Activated CD4-positive, CD25-positive, alpha-beta regulatory T cell treated with anti-CD3 and anti-CD28 coated beads, Interleukin-2, amount 50 U/mL, for 24 hours (primary cell): ENCODE measurements around the gene PNMA8C.

Experiments
- ATAC-seq, 2 donors: fragments of 150-1000 bp; cut with Tn5 transposase; one replicate each; pipeline ENCODE4 v1.10.0; 2021; ENCODE audit warnings: mild to moderate bottlenecking in 1 of 2, moderate library complexity in 1 of 2

The PNMA8C gene

GRCh38 chr19:46428239-46429135 lies at the start of gene PNMA8C:
Gene PNMA8C, minus strand, starts transcription at chr19:46428936. Its CDS starts 577 bp downstream, at chr19:46428359.
- peak in 1 of 2 donors; percentile 38 for ATAC-seq

GRCh38 chr19:46475986-46476385 lies 47.2 kb upstream of the PNMA8C start:
- ATAC-seq, result no peak

GRCh38 chr19:46474211-46474610 lies 45.5 kb upstream of the PNMA8C start:
- no peak for ATAC-seq

- ATAC-seq, result no peak
Measured at GRCh38 chr19:46472592-46472991, 43.9 kb upstream of the PNMA8C start.

GRCh38 chr19:46471811-46472543 lies 43.2 kb upstream of the PNMA8C start:
- no peak for ATAC-seq

- ATAC-seq, result no peak
Measured at GRCh38 chr19:46471116-46471733, 42.5 kb upstream of the PNMA8C start, which contains the start of gene PNMA8A. Gene PNMA8A, minus strand, starts transcription at chr19:46471563. Its CDS starts 528 bp downstream, at chr19:46471035.

GRCh38 chr19:46470376-46470775 lies 41.6 kb upstream of the PNMA8C start:
- no peak for ATAC-seq

- ATAC-seq, result no peak
Measured at GRCh38 chr19:46469541-46470185, 40.9 kb upstream of the PNMA8C start.

GRCh38 chr19:46466536-46467196 lies 37.9 kb upstream of the PNMA8C start:
- ATAC-seq, result peak; percentile 65 to 79

GRCh38 chr19:46463516-46463915 lies 34.8 kb upstream of the PNMA8C start:
- ATAC-seq, result no peak

GRCh38 chr19:46461537-46461936 lies 32.8 kb upstream of the PNMA8C start:
- ATAC-seq, result no peak

- ATAC-seq, result no peak
Measured at GRCh38 chr19:46460981-46461380, 32.2 kb upstream of the PNMA8C start.

GRCh38 chr19:46460055-46460454 lies 31.3 kb upstream of the PNMA8C start:
- no peak for ATAC-seq

GRCh38 chr19:46456930-46457329 lies 28.2 kb upstream of the PNMA8C start:
- no peak for ATAC-seq

GRCh38 chr19:46454244-46454643 lies 25.5 kb upstream of the PNMA8C start:
- ATAC-seq, result no peak

- ATAC-seq, result no peak
Measured at GRCh38 chr19:46453661-46454060, 24.9 kb upstream of the PNMA8C start.

GRCh38 chr19:46452186-46452585 lies 23.4 kb upstream of the PNMA8C start:
- ATAC-seq, result no peak

GRCh38 chr19:46451352-46451751 lies 22.6 kb upstream of the PNMA8C start:
- ATAC-seq, result no peak

- no peak for ATAC-seq
Measured at GRCh38 chr19:46450737-46451136, 22.0 kb upstream of the PNMA8C start.

GRCh38 chr19:46449228-46449627 lies 20.5 kb upstream of the PNMA8C start:
- ATAC-seq, result no peak

- ATAC-seq, result no peak
Measured at GRCh38 chr19:46448601-46449000, 19.9 kb upstream of the PNMA8C start.

GRCh38 chr19:46447824-46448223 lies 19.1 kb upstream of the PNMA8C start:
- ATAC-seq, result no peak
